HepG2 (cell line): ENCODE results near the gene DNAJC5. TPM values are rescaled to one million over a fixed set of nuclear protein-coding genes. Genes with fewer than 3 reads are reported as not detected.
A peak's percentile ranks its signal among the peaks of the same experiment; 100 is the strongest.

Experiments used
- BRF2 ChIP-seq: sonication (generic); formaldehyde crosslinking; IDR thresholded peaks from 2 replicates; pipeline ENCODE4 v1.8.1; 2022; ENCODE audit warnings: mild to moderate bottlenecking, missing genetic modification reagents
- FLYWCH1 ChIP-seq: sonication (generic); formaldehyde crosslinking; IDR thresholded peaks from 2 replicates; pipeline ENCODE4 v1.8.1; 2023; ENCODE audit warnings: mild to moderate bottlenecking, missing genetic modification reagents
- FOXM1 ChIP-seq: sonication (generic); formaldehyde crosslinking; IDR thresholded peaks from 2 replicates; pipeline ENCODE4 v1.5.0; 2020; ENCODE audit warnings: missing genetic modification reagents
- FUBP1 ChIP-seq: sonication (generic); formaldehyde crosslinking; IDR thresholded peaks from 2 replicates; pipeline ENCODE4 v1.5.1; 2020; ENCODE audit warnings: missing genetic modification reagents, mild to moderate bottlenecking, borderline replicate concordance
- GATA4 ChIP-seq: sonication (generic); IDR thresholded peaks from 2 replicates; pipeline ENCODE4 v1.6.1; 2016; ENCODE audit warnings: antibody characterized with exemption, low read depth, borderline replicate concordance
- GLI4 ChIP-seq: sonication (generic); formaldehyde crosslinking; IDR thresholded peaks from 2 replicates; pipeline ENCODE4 v1.5.1; 2020; ENCODE audit warnings: missing genetic modification reagents, mild to moderate bottlenecking, moderate library complexity, borderline replicate concordance
- PRDM10 ChIP-seq: sonication (generic); formaldehyde crosslinking; IDR thresholded peaks from 2 replicates; pipeline ENCODE4 v1.4.0; 2020; ENCODE audit warnings: low read depth, missing genetic modification reagents
- RFX5 ChIP-seq: IDR thresholded peaks from 2 replicates; pipeline ENCODE4 v1.6.1; 2011; ENCODE audit warnings: low read depth, low read length, improper control_type of control experiment
- SAP130 ChIP-seq: IDR thresholded peaks from 2 replicates; pipeline ENCODE4 v1.6.1; 2016; ENCODE audit warnings: low read depth
- SMC3 ChIP-seq: IDR thresholded peaks from 2 replicates; pipeline ENCODE4 v1.6.1; 2011; ENCODE audit warnings: low read length, improper control_type of control experiment
- SOX6 ChIP-seq, 2 experiments: fragments of 450-650 bp in 1 of 2; sonication (generic) in 1 of 2; formaldehyde crosslinking in 1 of 2; IDR thresholded peaks; 2 replicates each; pipeline versions ENCODE4 v1.4.0 to v1.6.1; 2017 to 2020; ENCODE audit warnings: antibody characterized with exemption in 1 of 2, mild to moderate bottlenecking in 1 of 2, missing genetic modification reagents in 1 of 2
- SRSF4 ChIP-seq: fragments of 200-400 bp; formaldehyde crosslinking; IDR thresholded peaks from one replicate; pipeline ENCODE4 v1.6.1; 2018; ENCODE audit warnings: mild to moderate bottlenecking, low read depth, low read length, moderate library complexity; ENCODE audit not compliant: poor library complexity, severe bottlenecking
- TRIM22 ChIP-seq: fragments of 450-650 bp; IDR thresholded peaks from 2 replicates; pipeline ENCODE4 v1.6.1; 2017
- YEATS2 ChIP-seq: sonication (generic); formaldehyde crosslinking; IDR thresholded peaks from 2 replicates; pipeline ENCODE4 v1.4.0; 2020; ENCODE audit warnings: missing genetic modification reagents, borderline replicate concordance
- ZBTB38 ChIP-seq: sonication (generic); formaldehyde crosslinking; IDR thresholded peaks from 2 replicates; pipeline ENCODE4 v1.5.1; 2020; ENCODE audit warnings: mild to moderate bottlenecking, missing genetic modification reagents
- ZFP1 ChIP-seq: IDR thresholded peaks from 2 replicates; pipeline ENCODE4 v1.6.1; 2016
- ZFP36 ChIP-seq: fragments of 150-350 bp; IDR thresholded peaks from 2 replicates; pipeline ENCODE4 v1.6.1; 2018; ENCODE audit warnings: borderline replicate concordance, low read length, low read depth; ENCODE audit not compliant: partially characterized antibody
- ZNF33A ChIP-seq: sonication (generic); formaldehyde crosslinking; IDR thresholded peaks from 2 replicates; pipeline ENCODE4 v1.5.1; 2020; ENCODE audit warnings: missing genetic modification reagents, mild to moderate bottlenecking, moderate library complexity, borderline replicate concordance
- ZNF441 ChIP-seq: sonication (generic); formaldehyde crosslinking; IDR thresholded peaks from 2 replicates; pipeline ENCODE4 v1.7.0; 2021; ENCODE audit warnings: missing genetic modification reagents, borderline replicate concordance
- ZNF484 ChIP-seq: sonication (generic); formaldehyde crosslinking; IDR thresholded peaks from 2 replicates; pipeline ENCODE4 v1.5.1; 2020; ENCODE audit warnings: mild to moderate bottlenecking, low read depth, missing genetic modification reagents, borderline replicate concordance
- ZNF552 ChIP-seq: sonication (generic); formaldehyde crosslinking; IDR thresholded peaks from 2 replicates; pipeline ENCODE4 v1.9.0; 2022; ENCODE audit warnings: missing genetic modification reagents, mild to moderate bottlenecking, borderline replicate concordance
- ZNF616 ChIP-seq: sonication (generic); formaldehyde crosslinking; IDR thresholded peaks from 2 replicates; pipeline ENCODE4 v1.5.0; 2020; ENCODE audit warnings: low read depth, mild to moderate bottlenecking, missing genetic modification reagents
- polyA plus RNA-seq, 8 experiments: library from polyadenylated mRNA; depleted of rRNA in 3 of 8; stranded (reverse) in 7 of 8; unstranded in 1 of 8; fragments of >200 nt; fragmentation: Illumina TruSeq in 4 of 8; extraction: Trizol in 4 of 8; gene quantifications; 2 replicates each; pipeline versions ENCODE4 v1.2.1 to v1.2.3, GENCODE V29; 2011 to 2016; ENCODE audit warnings: low read depth in 4 of 8, missing spikeins in 1 of 8, mixed read lengths in 1 of 8; ENCODE audit not compliant: insufficient read depth in 1 of 8
- total RNA-seq, 5 experiments: library from RNA; depleted of rRNA; stranded (reverse); fragments of >200 nt; fragmentation: Illumina TruSeq; extraction: Trizol; gene quantifications; 2 replicates each; pipeline ENCODE4 v1.2.3, GENCODE V29; 2016; ENCODE audit warnings: low read depth in 1 of 5

Gene DNAJC5
- total and polyA plus RNA-seq, 2 of the 13 experiments (the other 11 are each of a cell fraction or from before 2014, with no cell fraction given), result 42.8 to 64.5 TPM

DNA sequence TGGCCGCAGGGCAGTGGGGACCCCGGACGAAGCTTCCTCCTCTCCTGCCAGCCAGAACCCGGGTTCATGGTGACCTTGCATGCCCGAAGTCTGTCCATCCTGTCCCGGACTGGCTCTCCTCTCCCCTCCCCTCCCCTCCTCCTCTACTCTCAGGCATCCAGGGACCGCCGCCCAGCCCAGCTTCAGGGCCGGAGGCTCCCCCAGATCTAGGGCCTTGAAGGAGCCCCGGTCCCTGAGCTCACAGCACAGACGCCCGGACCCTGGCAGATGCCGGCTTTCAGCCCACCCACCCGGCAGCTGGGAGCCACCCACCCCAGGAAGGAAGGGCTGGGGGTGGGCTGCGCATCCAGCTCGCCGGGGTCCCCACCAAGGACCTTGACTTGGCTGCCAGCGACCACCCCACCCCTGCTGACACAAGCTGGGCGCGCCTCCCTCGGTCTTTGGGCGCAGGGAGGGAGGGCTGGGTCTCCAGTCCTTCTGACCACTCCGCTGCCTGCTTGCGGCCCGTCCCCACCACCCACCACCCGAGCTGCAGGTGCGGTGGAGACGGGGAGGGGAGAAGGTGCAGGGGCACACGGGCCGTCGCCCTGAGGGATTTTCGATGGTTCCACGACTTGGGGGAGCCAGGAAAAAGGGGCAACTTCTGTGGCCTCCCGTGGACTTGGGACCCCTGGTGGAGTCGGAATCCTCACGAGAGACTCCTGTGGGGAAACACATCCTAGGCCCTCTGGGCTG is 39.4 kb upstream of the DNAJC5 start (continued):
- TF ChIP-seq ZNF616 (CRISPR knock-in tag), result peak; percentile 30; the same call in 1 of the 2 replicates
- no peak for TF ChIP-seq SMC3
- no peak for TF ChIP-seq ZFP1 (CRISPR knock-in tag)
- no peak for TF ChIP-seq ZNF552 (CRISPR knock-in tag)
- TF ChIP-seq ZBTB38, result no peak
- no peak for TF ChIP-seq FUBP1 (CRISPR knock-in tag)
- TF ChIP-seq YEATS2 (CRISPR knock-in tag), result no peak
- TF ChIP-seq PRDM10, result no peak
- no peak; the same call in 1 of the 2 replicates for TF ChIP-seq SAP130 (CRISPR knock-in tag)
- TF ChIP-seq TRIM22, result no peak
- no peak for TF ChIP-seq SOX6 (IDR thresholded peaks at IDR 0.05)
- TF ChIP-seq SOX6 (CRISPR knock-in tag; IDR thresholded peaks at IDR 0.05), result no peak
- TF ChIP-seq ZNF441 (CRISPR knock-in tag), result no peak
- TF ChIP-seq ZNF484, result no peak
- TF ChIP-seq ZFP36, result no peak
- TF ChIP-seq GLI4, result no peak
- TF ChIP-seq BRF2 (CRISPR knock-in tag), result no peak
- no peak for TF ChIP-seq GATA4
- TF ChIP-seq RFX5, result no peak
- no peak for TF ChIP-seq ZNF33A (CRISPR knock-in tag)
- no peak for TF ChIP-seq SRSF4
- TF ChIP-seq FLYWCH1 (CRISPR knock-in tag), result no peak
- TF ChIP-seq FOXM1 (CRISPR knock-in tag), result no peak
